K562 (cell line): Measurements from ENCODE around the gene ABT1. TPM values are rescaled to one million over a fixed set of nuclear protein-coding genes. Genes with fewer than 3 reads are reported as not detected.

ENCODE experiments used
- ATAC-seq: fragments of 200-7000 bp; cut with Tn5 transposase; 3 replicates; pipeline ENCODE4 v1.9.1; 2020; ENCODE audit warnings: moderate library complexity
- BruUV-seq: library from RNA; stranded (reverse); fragments of 400-500 nt; replicated peaks from 2 replicates; lab custom pipeline; 2021; lab: Mats Ljungman, UMichigan
- CTCF ChIA-PET: fragments of 300-600 bp; formaldehyde crosslinking; extraction: SDS; loops from one replicate; lab custom pipeline; 2021; ENCODE audit warnings: low intra/inter-chr PET ratio; lab: Yijun Ruan, JAX
- POLR2A ChIA-PET: fragments of 300-600, 350-650 bp; sonication (Branson Sonifier 250); formaldehyde crosslinking; extraction: SDS; loops from one replicate; lab custom pipeline; 2021; ENCODE audit warnings: antibody characterized with exemption, inconsistent platforms; lab: Yijun Ruan, JAX
- DNase-seq, 4 experiments: peaks; one replicate each; pipeline versions ENCODE4 v3.0.0 to v3.0.0-alpha.2; 2011 to 2018; ENCODE audit warnings: low spot score in 3 of 4, mixed read lengths in 3 of 4; ENCODE audit errors: extremely low read depth in 1 of 4
- FAIRE-seq: peaks from 2 replicates; lab custom pipeline; 2011; peaks lifted over from hg19 to GRCh38; lab: Jason Lieb, UNC
- H2AFZ ChIP-seq: 2 replicates; pipeline ENCODE4 v1.6.0; 2011; ENCODE audit warnings: low read depth, low read length, control low read depth, inconsistent platforms
- H3K27ac ChIP-seq: fragments of 200-600 bp; 3 replicates; pipeline ENCODE4 v1.8.0; 2011; ENCODE audit warnings: low read depth, mild to moderate bottlenecking, control low read depth, inconsistent platforms, low read length, moderate library complexity, mixed read lengths; ENCODE audit errors: extremely low read depth
- H3K27me3 ChIP-seq, 2 experiments: fragments of 300-600 bp in 1 of 2; 2 replicates in 1 of 2; 3 replicates in 1 of 2; pipeline versions ENCODE4 v1.6.0 to v1.8.0; 2011; ENCODE audit warnings: inconsistent platforms in 2 of 2, low read length in 2 of 2, mild to moderate bottlenecking in 1 of 2, mixed read lengths in 1 of 2, moderate library complexity in 1 of 2; ENCODE audit not compliant: control insufficient read depth in 2 of 2, insufficient read depth in 2 of 2
- H3K36me3 ChIP-seq: fragments of 300-600 bp; 3 replicates; pipeline ENCODE4 v1.8.0; 2011; ENCODE audit warnings: mild to moderate bottlenecking, low read length, inconsistent platforms; ENCODE audit not compliant: control insufficient read depth, insufficient read depth
- H3K4me1 ChIP-seq, 2 experiments: fragments of 200-600 bp in 1 of 2; replicated peaks in 1 of 2; 2 replicates in 1 of 2; 3 replicates in 1 of 2; pipeline versions ENCODE4 v1.5.1 to v1.8.0; 2011; ENCODE audit warnings: inconsistent platforms in 2 of 2, low read length in 2 of 2, mild to moderate bottlenecking in 1 of 2, mixed read lengths in 1 of 2, moderate library complexity in 1 of 2; ENCODE audit not compliant: control insufficient read depth in 2 of 2, insufficient read depth in 2 of 2
- H3K4me2 ChIP-seq: 2 replicates; pipeline ENCODE4 v1.6.1; 2011; ENCODE audit warnings: low read length, control low read depth, inconsistent platforms, mixed read lengths; ENCODE audit not compliant: insufficient read depth
- H3K4me3 ChIP-seq: fragments of 200-600 bp; sonication (generic), shearing (Covaris generic); 2 replicates; pipeline ENCODE4 v1.5.1; 2016; ENCODE audit warnings: control low read depth, inconsistent platforms
- H3K79me2 ChIP-seq: fragments of 200-600 bp; 3 replicates; pipeline ENCODE4 v1.8.0; 2011; ENCODE audit warnings: low read length, inconsistent platforms; ENCODE audit not compliant: control insufficient read depth, insufficient read depth
- H3K9ac ChIP-seq, 2 experiments: 2 replicates each; pipeline versions ENCODE4 v1.6.0 to v1.6.1; 2011; ENCODE audit warnings: low read depth in 2 of 2, low read length in 2 of 2, control low read depth in 1 of 2, inconsistent platforms in 1 of 2, mild to moderate bottlenecking in 1 of 2, mixed read lengths in 1 of 2; ENCODE audit not compliant: insufficient read depth in 1 of 2
- H3K9me1 ChIP-seq: one replicate; pipeline ENCODE4 v1.6.0; 2011; ENCODE audit warnings: inconsistent platforms, mild to moderate bottlenecking, low read length, moderate library complexity; ENCODE audit not compliant: control insufficient read depth, insufficient read depth
- H3K9me3 ChIP-seq: replicated peaks from 2 replicates; pipeline ENCODE4 v1.5.1; 2011; ENCODE audit warnings: low read depth, low read length, inconsistent platforms; ENCODE audit not compliant: control insufficient read depth, insufficient read depth
- H4K20me1 ChIP-seq: replicated peaks from 2 replicates; pipeline ENCODE4 v1.6.1; 2011; ENCODE audit warnings: low read length, inconsistent platforms, mixed read lengths; ENCODE audit not compliant: control insufficient read depth, insufficient read depth
- CHD1 ChIP-seq: fragments of 200-600 bp; sonication (generic); IDR thresholded peaks from one replicate; pipeline ENCODE4 v1.6.1; 2012; ENCODE audit warnings: mild to moderate bottlenecking, moderate library complexity, low read length, inconsistent platforms
- CTBP1 ChIP-seq: fragments of 450-650 bp; IDR thresholded peaks from 2 replicates; pipeline ENCODE4 v1.6.1; 2016; ENCODE audit warnings: borderline replicate concordance
- ESRRA ChIP-seq: fragments of 450-650 bp; IDR thresholded peaks from 2 replicates; pipeline ENCODE4 v1.6.1; 2014; ENCODE audit warnings: low read depth, mild to moderate bottlenecking, moderate library complexity, borderline replicate concordance
- FOXJ2 ChIP-seq: fragments of 200-800 bp; sonication (Bioruptor generic); IDR thresholded peaks from 2 replicates; pipeline ENCODE4 v1.6.1; 2016; ENCODE audit warnings: missing genetic modification characterization, missing compliant biosample characterization
- KLF1 ChIP-seq: fragments of 450-650 bp; IDR thresholded peaks from 2 replicates; pipeline ENCODE4 v1.6.1; 2016; ENCODE audit warnings: missing genetic modification characterization, missing compliant biosample characterization
- LCOR ChIP-seq: sonication (generic); formaldehyde crosslinking; IDR thresholded peaks from 2 replicates; pipeline ENCODE4 v1.8.0; 2022; ENCODE audit warnings: mild to moderate bottlenecking, missing genetic modification reagents
- MCM7 ChIP-seq, 2 experiments: fragments of 450-650 bp; IDR thresholded peaks; 2 replicates each; pipeline ENCODE4 v1.6.1; 2016 to 2018
- MEIS2 ChIP-seq: fragments of 450-650 bp; IDR thresholded peaks from 2 replicates; pipeline ENCODE4 v1.6.1; 2014; ENCODE audit warnings: mild to moderate bottlenecking; ENCODE audit not compliant: partially characterized antibody
- NFATC3 ChIP-seq: fragments of 450-650 bp; IDR thresholded peaks from 2 replicates; pipeline ENCODE4 v1.6.1; 2017; ENCODE audit warnings: mild to moderate bottlenecking
- RAD51 ChIP-seq: fragments of 450-650 bp; IDR thresholded peaks from 2 replicates; pipeline ENCODE4 v1.7.1; 2016; ENCODE audit warnings: low read depth, mild to moderate bottlenecking, borderline replicate concordance
- SPI1 ChIP-seq: IDR thresholded peaks from 2 replicates; pipeline ENCODE4 v1.6.1; 2011; ENCODE audit warnings: low read depth, low read length, control low read depth, borderline replicate concordance
- THRAP3 ChIP-seq: fragments of 450-650 bp; IDR thresholded peaks from 2 replicates; pipeline ENCODE4 v1.6.1; 2016; ENCODE audit warnings: mild to moderate bottlenecking, inconsistent platforms, borderline replicate concordance
- TSC22D4 ChIP-seq: fragments of 450-650 bp; IDR thresholded peaks from 2 replicates; pipeline ENCODE4 v1.6.1; 2016; ENCODE audit warnings: missing genetic modification characterization, missing biosample characterization, control low read depth
- USF1 ChIP-seq: sonication (generic); formaldehyde crosslinking; IDR thresholded peaks from 2 replicates; pipeline ENCODE4 v1.9.0; 2022; ENCODE audit warnings: mild to moderate bottlenecking, missing genetic modification reagents
- WGBS: fragments of 100-300 bp; shearing (Covaris generic); methylation state at CpG from one replicate; pipeline ENCODE4 v1.1.6; 2016; ENCODE audit warnings: low coverage, mixed read lengths; ENCODE audit not compliant: insufficient coverage; ENCODE audit errors: missing lambda C conversion rate; 5-methylcytosine and 5-hydroxymethylcytosine counted together
- in situ Hi-C: fragments of 300-500 bp; cut with MboI; formaldehyde crosslinking; loops from 4 replicates; pipeline ENCODE4 v1.15.0; 2018; ENCODE audit warnings: inconsistent platforms, mixed read lengths
- intact Hi-C: fragments of 100-400 bp; cut with micrococcal nuclease; formaldehyde crosslinking; loops from 2 replicates; pipeline ENCODE4 v1.14.2; 2022
- polyA plus RNA-seq, 8 experiments: library from polyadenylated mRNA; depleted of rRNA in 4 of 8; stranded (reverse) in 5 of 8; unstranded in 3 of 8; fragments of >200 nt; fragmentation: Nextera tagmentation in 2 of 8; fragmentation: Illumina TruSeq in 1 of 8; extraction: Ambion mirVana in 2 of 8; extraction: Trizol in 1 of 8; gene quantifications; 2 replicates each; pipeline versions ENCODE4 v1.2.1 to v1.2.3, GENCODE V29; 2011 to 2014; ENCODE audit warnings: inconsistent platforms in 1 of 8, missing spikeins in 1 of 8
- total RNA-seq, 7 experiments: library from RNA; depleted of rRNA in 6 of 7; stranded (reverse); fragments of >200 nt in 6 of 7; fragmentation: Illumina TruSeq in 2 of 7; extraction: Trizol in 2 of 7; gene quantifications; 2 replicates each; pipeline versions ENCODE4 v1.2.1 to v1.2.3, GENCODE V29; 2011 to 2021; ENCODE audit warnings: low replicate concordance in 1 of 7
- TF ChIP-seq, protein P1 (sequence below): sonication (generic); formaldehyde crosslinking; IDR thresholded peaks from 2 replicates; pipeline ENCODE4 v1.8.0; 2022; ENCODE audit warnings: mild to moderate bottlenecking, missing genetic modification reagents
- TF ChIP-seq, protein P2 (sequence below): fragments of 250-450 bp; sonication (Bioruptor Pico); IDR thresholded peaks from 2 replicates; pipeline ENCODE4 v1.5.0; 2022; ENCODE audit warnings: mild to moderate bottlenecking

ABT1 gene
- total and polyA plus RNA-seq, 9 of the 15 experiments (the other 6 are each of a cell fraction or from before 2014, with no cell fraction given) = 8.8 to 52.7 (median 40.7) TPM

GRCh38 chr6:26604026-26604425 lies 7.3 kb downstream of the ABT1 start:
- H3K9ac ChIP-seq = no peak overlapping the region
- peaks cover 14% of the 10 kb centered on the region for H3K36me3 ChIP-seq
- no peaks in the 10 kb centered on the region for H3K9me1 ChIP-seq
- no peaks in the 10 kb centered on the region for H4K20me1 ChIP-seq
- peak; percentile 30; the same call in 1 of the 2 replicates for TF ChIP-seq SPI1
- no peak for TF ChIP-seq TSC22D4
- no peak for TF ChIP-seq CHD1
- no peak for TF ChIP-seq USF1 (CRISPR knock-in tag)
- peak; percentile 17 for TF ChIP-seq MEIS2
- TF ChIP-seq KLF1 = no peak
- TF ChIP-seq LCOR (CRISPR knock-in tag) = no peak
- TF ChIP-seq, protein P1, sequence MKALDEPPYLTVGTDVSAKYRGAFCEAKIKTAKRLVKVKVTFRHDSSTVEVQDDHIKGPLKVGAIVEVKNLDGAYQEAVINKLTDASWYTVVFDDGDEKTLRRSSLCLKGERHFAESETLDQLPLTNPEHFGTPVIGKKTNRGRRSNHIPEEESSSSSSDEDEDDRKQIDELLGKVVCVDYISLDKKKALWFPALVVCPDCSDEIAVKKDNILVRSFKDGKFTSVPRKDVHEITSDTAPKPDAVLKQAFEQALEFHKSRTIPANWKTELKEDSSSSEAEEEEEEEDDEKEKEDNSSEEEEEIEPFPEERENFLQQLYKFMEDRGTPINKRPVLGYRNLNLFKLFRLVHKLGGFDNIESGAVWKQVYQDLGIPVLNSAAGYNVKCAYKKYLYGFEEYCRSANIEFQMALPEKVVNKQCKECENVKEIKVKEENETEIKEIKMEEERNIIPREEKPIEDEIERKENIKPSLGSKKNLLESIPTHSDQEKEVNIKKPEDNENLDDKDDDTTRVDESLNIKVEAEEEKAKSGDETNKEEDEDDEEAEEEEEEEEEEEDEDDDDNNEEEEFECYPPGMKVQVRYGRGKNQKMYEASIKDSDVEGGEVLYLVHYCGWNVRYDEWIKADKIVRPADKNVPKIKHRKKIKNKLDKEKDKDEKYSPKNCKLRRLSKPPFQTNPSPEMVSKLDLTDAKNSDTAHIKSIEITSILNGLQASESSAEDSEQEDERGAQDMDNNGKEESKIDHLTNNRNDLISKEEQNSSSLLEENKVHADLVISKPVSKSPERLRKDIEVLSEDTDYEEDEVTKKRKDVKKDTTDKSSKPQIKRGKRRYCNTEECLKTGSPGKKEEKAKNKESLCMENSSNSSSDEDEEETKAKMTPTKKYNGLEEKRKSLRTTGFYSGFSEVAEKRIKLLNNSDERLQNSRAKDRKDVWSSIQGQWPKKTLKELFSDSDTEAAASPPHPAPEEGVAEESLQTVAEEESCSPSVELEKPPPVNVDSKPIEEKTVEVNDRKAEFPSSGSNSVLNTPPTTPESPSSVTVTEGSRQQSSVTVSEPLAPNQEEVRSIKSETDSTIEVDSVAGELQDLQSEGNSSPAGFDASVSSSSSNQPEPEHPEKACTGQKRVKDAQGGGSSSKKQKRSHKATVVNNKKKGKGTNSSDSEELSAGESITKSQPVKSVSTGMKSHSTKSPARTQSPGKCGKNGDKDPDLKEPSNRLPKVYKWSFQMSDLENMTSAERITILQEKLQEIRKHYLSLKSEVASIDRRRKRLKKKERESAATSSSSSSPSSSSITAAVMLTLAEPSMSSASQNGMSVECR (CRISPR knock-in tag) = no peak
- TF ChIP-seq CTBP1 = no peak
- TF ChIP-seq, protein P2, sequence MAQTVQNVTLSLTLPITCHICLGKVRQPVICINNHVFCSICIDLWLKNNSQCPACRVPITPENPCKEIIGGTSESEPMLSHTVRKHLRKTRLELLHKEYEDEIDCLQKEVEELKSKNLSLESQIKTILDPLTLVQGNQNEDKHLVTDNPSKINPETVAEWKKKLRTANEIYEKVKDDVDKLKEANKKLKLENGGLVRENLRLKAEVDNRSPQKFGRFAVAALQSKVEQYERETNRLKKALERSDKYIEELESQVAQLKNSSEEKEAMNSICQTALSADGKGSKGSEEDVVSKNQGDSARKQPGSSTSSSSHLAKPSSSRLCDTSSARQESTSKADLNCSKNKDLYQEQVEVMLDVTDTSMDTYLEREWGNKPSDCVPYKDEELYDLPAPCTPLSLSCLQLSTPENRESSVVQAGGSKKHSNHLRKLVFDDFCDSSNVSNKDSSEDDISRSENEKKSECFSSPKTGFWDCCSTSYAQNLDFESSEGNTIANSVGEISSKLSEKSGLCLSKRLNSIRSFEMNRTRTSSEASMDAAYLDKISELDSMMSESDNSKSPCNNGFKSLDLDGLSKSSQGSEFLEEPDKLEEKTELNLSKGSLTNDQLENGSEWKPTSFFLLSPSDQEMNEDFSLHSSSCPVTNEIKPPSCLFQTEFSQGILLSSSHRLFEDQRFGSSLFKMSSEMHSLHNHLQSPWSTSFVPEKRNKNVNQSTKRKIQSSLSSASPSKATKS (CRISPR knock-in tag) = no peak
- TF ChIP-seq THRAP3 = no peak
- TF ChIP-seq FOXJ2 (tag) = no peak
- 0 out of 2 replicates have a peak, but pooled peaks have one; percentile 25 for TF ChIP-seq NFATC3
- TF ChIP-seq MCM7 (IDR thresholded peaks at IDR 0.05) = 0 out of 4 replicates have a peak, but pooled peaks of 1 of the 2 experiments have one; percentile 25
- TF ChIP-seq RAD51 = no peak
- 0 out of 2 replicates have a peak, but pooled peaks have one; percentile 32 for TF ChIP-seq ESRRA
- TF ChIP-seq, all 486 proteins: peak for 5
- POLR2A ChIA-PET = no interaction called here
- H3K4me1 ChIP-seq = no peaks in the 10 kb centered on the region; a peak in 1 of 5 replicates
- ATAC-seq (no peak), DNase-seq (no peak), FAIRE-seq (no peak)
- 0 out of 2 replicates have a peak overlapping the region, but pooled peaks have one; percentile 3 for H2AFZ ChIP-seq
- WGBS = 16% methylated on average over 3 of the region's 3 CpGs
- no peaks in the 10 kb centered on the region; the same call in 2 of the 3 replicates for H3K79me2 ChIP-seq
- H3K4me3 ChIP-seq = no peak overlapping the region
- no peaks in the 10 kb centered on the region for H3K27me3 ChIP-seq
- in situ Hi-C loops = no loop called here
- H3K27ac ChIP-seq = no peak overlapping the region
- CTCF ChIA-PET = no interaction called here
- BruUV-seq = no TSS peak
- intact Hi-C loops = no loop called here
- H3K4me2 ChIP-seq = no peak overlapping the region
- no peaks in the 10 kb centered on the region for H3K9me3 ChIP-seq
